ENCODE measurements around the gene ZBTB18.
"Not testable (repeated sequence)": the region's sequence is repeated elsewhere in the genome, so short reads cannot be mapped to it uniquely, and the experiment has no call there.

The ZBTB18 gene

GRCh38 chr1:244042293-244042692, 8.8 kb upstream of the ZBTB18 start:
- no peak for DNase-seq

- DNase-seq = no peak
These were observed 6.7 kb upstream of the ZBTB18 start for GRCh38 chr1:244044423-244044822.

GRCh38 chr1:244046254-244046653, 4.8 kb upstream of the ZBTB18 start:
- DNase-seq = not testable (repeated sequence)

GRCh38 chr1:244046907-244047611, 4.0 kb upstream of the ZBTB18 start:
- DNase-seq = no peak

- no peak for DNase-seq
These were observed 3.3 kb upstream of the ZBTB18 start for GRCh38 chr1:244047621-244048255.

- DNase-seq = peak; percentile 98
These were observed 2.6 kb upstream of the ZBTB18 start for GRCh38 chr1:244048256-244049161.

GRCh38 chr1:244049162-244050013, 1.7 kb upstream of the ZBTB18 start:
- DNase-seq = peak; percentile 79

- no peak for DNase-seq
These were observed 859 bp upstream of the ZBTB18 start for GRCh38 chr1:244050014-244050834.

GRCh38 chr1:244052016-244052727, 1.1 kb downstream of the ZBTB18 start:
- no peak for DNase-seq

GRCh38 chr1:244052728-244053312, 1.7 kb downstream of the ZBTB18 start:
- no peak for DNase-seq

GRCh38 chr1:244053831-244054230, 2.7 kb downstream of the ZBTB18 start:
- no peak for DNase-seq

GRCh38 chr1:244054247-244054923, 3.3 kb downstream of the ZBTB18 start:
- no peak for DNase-seq

- DNase-seq = no peak
These were observed 3.8 kb downstream of the ZBTB18 start for GRCh38 chr1:244054924-244055263.

GRCh38 chr1:244056577-244056976, 5.5 kb downstream of the ZBTB18 start:
- DNase-seq = no peak

GRCh38 chr1:244057474-244058385, 6.6 kb downstream of the ZBTB18 start:
- no peak for DNase-seq

- no peak for DNase-seq
These were observed 9.0 kb downstream of the ZBTB18 start for GRCh38 chr1:244060117-244060516.

- no peak for DNase-seq
These were observed 9.6 kb downstream of the ZBTB18 start for GRCh38 chr1:244060686-244061085.

GRCh38 chr1:244062156-244062725, 11.2 kb downstream of the ZBTB18 start:
- no peak for DNase-seq

GRCh38 chr1:244063498-244063897, 12.4 kb downstream of the ZBTB18 start:
- no peak for DNase-seq
